Measurements from ENCODE around the gene IRGM.

DNA sequence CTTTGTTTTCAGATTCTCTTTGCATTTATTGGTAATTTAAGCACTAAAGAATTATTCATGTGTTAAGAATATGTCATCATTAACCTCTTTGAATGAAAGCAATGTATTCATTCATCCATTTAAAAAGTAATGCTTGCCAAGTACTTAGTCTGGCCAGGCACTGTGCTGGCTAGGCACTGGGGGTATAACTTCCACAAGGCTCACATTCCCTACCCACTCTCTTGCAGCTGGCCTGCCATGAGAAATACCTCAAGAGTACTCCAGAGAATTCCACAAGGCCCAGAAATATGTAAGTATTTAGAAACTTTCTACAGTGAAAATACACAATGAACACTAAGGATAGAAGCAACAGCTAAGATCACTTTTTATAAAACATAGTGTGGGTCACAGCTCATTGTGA is 33.0 kb downstream of the IRGM start:
- TF ChIP-seq, protein P1, sequence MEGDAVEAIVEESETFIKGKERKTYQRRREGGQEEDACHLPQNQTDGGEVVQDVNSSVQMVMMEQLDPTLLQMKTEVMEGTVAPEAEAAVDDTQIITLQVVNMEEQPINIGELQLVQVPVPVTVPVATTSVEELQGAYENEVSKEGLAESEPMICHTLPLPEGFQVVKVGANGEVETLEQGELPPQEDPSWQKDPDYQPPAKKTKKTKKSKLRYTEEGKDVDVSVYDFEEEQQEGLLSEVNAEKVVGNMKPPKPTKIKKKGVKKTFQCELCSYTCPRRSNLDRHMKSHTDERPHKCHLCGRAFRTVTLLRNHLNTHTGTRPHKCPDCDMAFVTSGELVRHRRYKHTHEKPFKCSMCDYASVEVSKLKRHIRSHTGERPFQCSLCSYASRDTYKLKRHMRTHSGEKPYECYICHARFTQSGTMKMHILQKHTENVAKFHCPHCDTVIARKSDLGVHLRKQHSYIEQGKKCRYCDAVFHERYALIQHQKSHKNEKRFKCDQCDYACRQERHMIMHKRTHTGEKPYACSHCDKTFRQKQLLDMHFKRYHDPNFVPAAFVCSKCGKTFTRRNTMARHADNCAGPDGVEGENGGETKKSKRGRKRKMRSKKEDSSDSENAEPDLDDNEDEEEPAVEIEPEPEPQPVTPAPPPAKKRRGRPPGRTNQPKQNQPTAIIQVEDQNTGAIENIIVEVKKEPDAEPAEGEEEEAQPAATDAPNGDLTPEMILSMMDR (IDR thresholded peaks at IDR 0.05), result no peak
- TF ChIP-seq EZH2phosphoT487 (IDR thresholded peaks at IDR 0.05), result no peak
